Globus pallidus (tissue), 1 donor: ENCODE results near the gene CS.

Experiments used
- DNase-seq: peaks from one replicate; pipeline ENCODE4 v3.0.0-alpha.2; 2015; ENCODE audit warnings: low spot score

Gene CS

DNA sequence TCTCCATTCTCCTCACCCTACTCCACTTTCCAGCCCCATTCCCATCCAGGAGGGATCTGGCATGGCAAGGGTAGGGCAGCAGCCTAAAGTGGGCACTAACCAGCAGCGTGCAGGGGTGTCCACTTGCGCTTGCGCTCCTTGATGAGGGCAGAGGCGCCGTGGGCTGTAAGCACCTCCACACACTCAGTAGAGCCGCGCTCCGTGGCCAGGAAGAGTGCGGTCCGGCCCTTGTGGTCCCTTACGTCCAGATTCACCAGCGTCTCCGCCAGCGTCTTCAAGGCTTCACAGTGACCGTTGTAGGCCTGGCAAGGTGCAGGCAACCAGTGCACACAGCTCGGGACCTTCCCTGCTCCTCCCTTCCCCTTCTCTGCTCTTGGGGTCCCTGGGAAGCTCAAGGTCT is 52.2 kb downstream of the CS start:
- no peak for DNase-seq

DNA sequence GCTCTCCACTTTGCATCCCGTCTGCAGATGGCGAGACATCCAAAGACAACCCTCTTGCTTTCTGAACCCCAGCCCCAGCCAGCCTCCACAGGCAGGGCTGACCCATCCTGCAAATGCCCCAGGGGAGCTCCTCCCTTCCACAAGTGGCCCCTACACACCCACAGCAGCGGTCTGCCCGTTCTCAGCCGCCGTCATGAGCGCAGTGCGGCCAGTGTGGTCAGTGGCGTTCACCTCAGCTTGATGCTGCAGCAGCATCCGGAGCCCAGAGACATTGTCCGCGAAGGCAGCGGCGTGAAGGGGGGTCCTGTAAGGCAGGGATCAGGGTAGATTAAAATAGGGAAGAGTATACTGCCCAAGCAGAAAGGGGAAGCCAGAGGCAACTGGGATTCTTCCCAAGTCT is 55.6 kb downstream of the CS start:
- no peak for DNase-seq

DNA sequence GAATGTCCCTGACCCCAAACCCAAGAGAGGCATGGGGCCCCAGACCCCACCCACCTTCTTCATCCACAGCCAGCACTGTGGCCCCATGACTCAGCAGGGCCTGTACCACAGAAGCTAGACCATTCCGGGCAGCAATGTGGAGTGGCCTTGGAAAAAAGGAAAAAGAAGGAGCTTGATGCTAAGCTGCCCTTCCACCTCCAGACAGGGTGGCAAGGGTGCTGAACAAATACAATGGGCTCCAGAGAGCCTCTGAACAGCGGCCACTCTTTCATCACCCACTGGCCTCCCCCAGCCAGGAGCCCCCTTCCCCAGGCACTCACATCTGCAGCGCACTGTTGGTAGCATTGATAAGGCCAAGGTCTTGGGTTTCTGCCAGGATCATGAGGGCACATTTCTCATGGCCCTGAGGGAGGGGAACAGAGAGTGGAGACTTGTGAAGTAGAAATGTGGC is 56.4 kb downstream of the CS start:
- DNase-seq, result no peak

DNA sequence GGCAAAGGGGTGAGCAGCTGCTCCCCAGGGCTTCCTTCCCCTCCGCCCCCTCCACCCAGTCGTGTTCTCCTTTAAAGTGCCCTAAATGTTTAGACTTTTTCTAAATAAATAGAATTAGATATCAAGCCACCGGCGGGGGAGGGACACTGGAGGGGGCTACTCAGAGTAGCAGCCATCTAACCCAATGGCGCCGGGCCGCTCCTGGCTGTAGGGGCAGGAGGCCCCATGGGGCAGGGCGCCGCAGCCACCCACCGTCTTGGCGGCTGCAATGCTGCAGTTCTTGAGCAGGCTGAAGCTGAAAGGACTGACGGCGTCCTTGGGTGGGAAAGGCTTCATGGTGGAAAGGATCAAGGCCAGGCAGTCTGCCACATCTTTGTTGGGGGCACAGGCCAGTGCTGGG is 57.1 kb downstream of the CS start:
- no peak for DNase-seq

DNA sequence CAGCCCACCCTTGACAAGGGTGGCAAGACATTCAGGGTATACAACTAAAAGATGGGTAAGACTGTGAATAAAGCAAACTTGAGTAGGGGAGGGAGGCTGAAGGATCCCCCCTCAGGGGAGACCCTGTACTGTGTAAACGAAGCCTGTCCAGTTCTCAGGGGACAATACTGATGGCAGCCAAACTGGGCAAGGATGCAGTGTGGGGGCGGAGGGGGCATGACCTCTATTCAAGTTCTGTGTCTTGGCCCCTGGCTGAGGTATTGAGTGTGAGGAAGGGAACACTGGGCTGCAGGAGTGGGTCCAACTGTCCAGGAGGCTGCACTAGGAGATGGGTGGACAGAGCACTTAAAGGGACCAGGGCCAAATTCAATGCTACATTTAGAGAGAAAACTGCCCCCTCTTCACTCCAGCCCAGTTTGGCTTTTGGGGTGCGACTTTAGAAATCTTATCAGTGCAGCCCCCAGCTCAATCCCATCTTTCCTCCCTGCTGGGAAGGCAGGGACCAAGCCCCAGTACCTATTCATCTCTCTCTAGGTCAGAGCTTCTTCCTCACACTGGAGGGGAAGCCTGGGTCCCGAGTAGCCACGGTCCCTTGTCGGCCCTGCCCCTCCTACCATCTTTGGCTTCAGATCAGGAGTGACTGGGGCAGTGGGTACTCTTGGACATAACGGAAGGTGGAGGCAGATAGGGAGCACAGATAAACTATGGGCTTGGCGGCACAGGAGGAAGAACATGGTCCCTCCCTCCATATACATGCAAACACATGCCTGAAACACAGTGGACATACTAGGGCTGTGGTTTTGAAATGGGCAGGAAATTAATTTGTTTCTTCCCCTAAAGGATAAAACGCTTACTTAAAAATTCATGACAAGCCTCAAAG is 58.5 kb downstream of the CS start:
- DNase-seq, result no peak

DNA sequence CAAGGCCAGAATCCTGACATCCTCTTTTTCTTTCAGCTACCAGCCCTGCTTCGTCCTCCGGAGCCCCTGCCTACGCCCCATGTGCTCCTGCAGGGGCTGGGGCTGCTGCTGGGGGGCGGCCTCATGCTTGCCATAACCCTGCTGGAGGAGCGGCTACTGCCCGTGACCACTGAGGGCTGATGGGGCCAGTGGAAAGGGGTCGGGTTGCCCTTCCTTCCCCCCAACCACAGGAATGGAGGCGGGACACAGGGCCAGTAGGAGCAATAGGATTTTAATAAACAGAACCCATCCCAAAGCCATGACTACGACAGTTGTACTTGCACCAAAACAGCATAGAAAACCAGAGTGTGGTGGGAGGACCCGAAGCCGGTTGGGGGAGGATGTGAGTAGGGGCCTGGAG is 62.6 kb downstream of the CS start:
- no peak for DNase-seq

DNA sequence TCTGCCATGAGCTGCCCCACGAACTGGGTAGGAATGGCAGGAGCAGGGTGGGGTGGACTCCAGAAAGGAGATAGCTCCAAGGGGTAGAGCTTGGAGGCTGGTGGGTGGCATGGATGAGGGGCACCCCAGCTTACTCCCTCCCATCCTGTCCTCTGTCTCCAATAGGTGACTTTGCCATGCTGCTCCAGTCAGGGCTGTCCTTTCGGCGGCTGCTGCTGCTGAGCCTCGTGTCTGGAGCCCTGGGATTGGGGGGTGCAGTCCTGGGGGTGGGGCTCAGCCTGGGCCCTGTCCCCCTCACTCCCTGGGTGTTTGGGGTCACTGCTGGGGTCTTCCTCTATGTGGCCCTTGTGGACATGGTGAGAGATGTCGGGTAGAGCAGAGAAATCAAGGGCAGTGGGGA is 63.1 kb downstream of the CS start:
- no peak for DNase-seq

DNA sequence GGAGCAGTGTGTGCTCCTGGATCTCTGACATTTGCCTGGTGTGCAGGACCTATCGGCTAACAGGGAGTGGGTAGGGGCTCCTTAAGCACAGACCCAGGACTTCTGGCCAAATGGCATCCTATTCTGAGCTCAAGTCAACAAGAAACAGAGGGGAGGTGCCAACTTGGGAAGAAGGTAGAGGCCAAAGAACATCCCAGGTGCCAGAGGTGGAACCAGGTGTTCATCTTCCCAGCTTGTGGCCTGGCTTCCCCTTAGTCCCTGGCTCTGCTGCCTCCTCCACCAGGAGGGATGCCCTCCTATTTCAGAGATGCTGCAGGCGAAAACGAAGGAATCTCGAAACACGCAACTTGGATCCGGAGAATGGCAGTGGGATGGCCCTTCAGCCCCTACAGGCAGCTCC is 64.0 kb downstream of the CS start:
- no peak for DNase-seq

DNA sequence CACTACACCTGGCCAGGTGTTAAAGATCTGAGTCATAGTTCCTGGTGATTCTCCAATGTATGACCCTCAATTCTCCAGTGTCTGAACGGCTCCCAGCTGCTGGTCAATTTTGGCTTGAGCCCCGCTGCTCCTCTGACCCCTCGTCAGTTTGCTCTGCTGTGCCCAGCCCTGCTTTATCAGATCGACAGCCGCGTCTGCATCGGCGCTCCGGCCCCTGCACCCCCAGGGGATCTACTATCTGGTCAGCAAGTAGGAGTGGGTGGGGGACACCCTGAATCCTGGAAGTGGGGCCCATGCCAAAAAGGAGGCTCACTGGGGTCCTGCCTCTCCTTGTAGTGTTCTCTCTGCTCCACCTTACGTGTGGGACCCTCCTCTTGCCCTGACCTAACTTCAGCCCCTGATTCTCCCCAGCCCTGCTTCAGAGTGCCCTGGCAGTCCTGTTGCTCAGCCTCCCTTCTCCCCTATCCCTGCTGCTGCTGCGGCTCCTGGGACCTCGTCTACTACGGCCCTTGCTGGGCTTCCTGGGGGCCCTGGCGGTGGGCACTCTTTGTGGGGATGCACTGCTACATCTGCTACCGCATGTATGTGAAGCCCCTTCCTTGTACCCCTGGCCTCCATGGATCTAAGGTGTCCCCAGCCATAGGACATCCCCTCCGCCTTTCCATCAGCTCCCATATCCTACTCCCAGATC is 65.2 kb downstream of the CS start:
- DNase-seq, result no peak

DNA sequence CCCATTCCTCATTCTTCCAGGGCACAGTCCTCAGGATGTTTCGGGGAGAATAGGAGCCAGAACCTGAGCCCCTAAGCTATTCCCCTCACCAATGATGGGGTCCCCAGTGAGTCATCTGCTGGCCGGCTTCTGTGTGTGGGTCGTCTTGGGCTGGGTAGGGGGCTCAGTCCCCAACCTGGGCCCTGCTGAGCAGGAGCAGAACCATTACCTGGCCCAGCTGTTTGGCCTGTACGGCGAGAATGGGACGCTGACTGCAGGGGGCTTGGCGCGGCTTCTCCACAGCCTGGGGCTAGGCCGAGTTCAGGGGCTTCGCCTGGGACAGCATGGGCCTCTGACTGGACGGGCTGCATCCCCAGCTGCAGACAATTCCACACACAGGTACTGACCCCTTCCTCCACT is 68.9 kb downstream of the CS start:
- DNase-seq, result no peak

DNA sequence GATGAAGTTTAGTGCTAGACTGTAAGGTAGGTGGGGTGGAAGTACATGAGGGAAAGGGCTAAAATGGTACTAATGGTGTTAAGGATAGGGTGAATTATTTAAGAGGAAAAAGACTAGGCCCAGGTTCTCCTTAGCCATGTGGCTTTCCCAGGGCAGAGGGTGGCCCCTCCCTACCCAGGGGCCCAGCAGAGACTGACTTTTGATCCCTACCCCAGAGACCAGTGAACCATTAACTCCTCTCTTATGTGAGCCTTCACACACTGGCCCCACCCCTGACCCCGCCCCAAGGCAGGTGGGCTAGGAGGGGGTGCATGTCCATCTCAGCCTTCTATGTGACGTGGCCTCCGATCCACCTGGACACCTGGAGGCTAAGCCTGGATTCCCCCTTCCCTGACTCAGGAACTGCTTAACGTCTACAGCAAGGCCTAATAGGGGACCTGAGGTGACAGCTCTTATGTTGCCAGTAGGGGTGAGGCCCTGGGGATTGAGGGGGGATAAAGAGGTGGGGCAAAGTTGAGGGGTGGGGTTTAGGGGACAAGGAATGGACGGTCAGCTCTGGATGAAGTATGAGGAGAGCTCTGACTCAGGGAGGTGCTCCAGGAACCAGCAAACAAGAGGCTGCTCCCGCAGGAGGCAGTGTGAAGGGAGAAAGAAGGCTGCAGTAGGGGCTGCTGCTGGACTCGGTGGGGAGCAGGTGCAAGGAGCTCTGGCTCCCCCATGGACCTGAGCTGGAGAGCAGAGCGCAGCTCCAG is 69.5 kb downstream of the CS start:
- no peak for DNase-seq

DNA sequence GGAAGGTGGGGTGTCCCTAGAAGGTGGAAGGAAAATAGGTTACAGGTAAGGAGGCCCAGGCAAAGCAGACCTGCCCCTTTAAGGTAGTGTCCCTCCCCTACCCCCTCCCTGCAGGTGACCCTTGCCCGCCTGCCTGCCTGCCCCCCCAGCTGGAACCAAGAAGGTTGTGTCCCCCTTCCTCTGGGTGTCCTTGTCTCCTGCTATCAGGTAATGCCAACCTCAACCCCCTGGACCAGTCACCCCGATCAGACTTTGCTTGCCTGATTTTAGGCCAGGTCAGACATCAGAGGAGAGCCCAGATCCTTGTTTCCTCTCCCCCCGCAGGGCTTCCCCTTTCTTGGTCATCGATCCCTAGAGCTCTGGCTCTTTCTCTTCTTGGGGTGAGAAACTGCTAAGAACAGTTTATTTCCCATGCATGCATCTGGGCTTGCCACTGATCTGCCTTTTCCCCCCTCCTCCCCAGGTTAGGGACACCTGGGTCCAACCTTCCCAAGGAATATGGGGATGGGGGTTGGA is 70.2 kb downstream of the CS start, which contains the start of gene SLC39A5:
SLC39A5 (plus strand) TSS at position 136 of the 516 bp plus-strand sequence. CDS start 1,224 bp downstream, outside the sequence.
- DNase-seq, result no peak

DNA sequence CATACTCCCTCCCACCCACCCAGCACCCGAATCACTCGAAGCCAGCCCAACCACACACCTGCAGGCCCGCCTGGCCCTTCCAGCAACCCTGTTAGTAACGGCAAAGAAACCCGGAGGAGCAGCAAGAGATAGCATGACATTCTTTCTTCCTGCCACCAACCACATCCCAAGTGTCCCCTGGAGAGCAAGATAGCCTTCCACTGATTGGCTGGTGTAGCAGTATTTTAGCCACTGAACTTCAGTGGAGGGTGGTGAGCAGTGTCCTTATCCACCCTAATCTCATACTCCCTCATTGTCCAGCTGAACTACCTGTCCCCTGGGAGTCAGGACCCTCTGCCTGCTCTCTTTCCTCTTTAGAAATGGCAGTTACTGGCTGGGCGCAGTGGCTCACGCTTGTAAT is 71.0 kb downstream of the CS start:
- DNase-seq, result no peak

DNA sequence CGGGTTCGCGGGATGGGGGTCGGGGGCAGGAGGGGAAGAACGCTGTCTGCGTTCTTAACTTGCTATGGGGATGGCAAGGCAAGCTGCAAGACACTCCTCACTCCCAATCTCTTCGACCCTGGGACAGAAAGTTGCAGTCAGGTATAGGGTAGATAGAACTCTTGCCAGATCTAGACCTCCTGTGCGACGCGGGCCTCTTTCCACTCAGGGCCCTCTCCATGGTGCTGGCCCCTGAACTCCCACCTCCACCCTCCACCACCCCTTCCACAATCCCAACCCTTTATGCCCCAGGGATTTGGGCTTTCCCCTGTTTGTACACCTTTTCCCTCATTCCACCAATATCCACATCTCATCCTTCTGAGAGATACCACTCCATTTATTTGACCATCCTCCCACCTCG is 75.2 kb downstream of the CS start:
- DNase-seq, result no peak

DNA sequence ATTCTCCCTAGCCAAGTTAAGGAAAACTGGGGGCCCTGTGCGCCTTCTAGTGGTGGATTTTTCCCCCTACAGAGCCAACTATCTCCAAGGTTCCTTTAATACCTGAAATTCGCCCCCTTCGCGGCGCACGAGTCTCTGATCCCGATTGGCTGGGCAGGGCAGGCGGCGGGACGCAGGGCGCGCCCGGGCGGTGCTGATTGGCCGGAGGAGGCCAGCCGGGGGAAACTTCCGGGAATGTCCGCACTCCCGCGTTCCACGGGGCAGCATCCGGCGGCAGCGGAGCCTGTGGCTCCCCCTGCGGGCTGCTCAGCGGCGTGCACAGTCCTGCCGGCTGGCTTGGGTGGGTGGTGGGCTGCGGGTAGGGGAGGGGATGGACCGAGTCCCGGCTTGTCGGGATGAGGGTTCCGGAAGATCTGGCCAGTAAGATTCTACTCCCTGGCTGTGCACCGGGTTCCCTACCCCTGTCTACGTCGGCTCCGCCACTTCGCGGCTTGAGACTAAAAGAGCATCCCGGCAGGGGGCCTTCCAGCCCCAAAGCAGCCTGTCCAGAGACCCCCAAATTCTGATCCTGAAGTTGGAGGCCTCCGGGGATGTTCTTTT is 75.9 kb downstream of the CS start, which contains the start of gene NABP2:
NABP2 (plus strand) TSS at position 241 of the 600 bp plus-strand sequence. CDS start 515 bp downstream, outside the sequence.
- DNase-seq, result peak; percentile 96

DNA sequence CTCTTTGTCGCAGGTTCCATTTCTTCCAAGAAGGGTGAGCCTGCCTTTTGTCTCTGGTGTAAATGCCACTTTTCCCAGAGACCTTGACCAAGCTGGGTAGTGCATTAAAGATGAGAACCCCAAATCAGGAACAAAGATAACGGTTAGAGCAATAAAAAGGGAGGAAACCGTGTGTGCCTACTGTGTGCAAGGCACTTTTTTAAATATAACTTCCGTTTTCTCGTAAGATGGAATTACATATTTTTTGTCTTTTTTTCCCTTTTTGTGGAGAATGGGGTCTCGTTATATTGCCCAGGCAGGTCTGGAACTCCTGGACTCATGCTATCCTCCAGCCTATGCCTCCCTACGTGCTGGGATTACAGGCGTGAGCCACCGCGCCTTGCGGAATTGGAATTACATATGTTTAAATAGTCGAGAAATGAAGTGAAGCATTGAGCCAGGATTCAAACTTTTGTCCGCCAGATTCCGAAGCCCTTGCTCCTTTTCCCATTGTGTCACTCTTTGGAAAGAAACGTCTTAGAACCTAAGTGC is 76.5 kb downstream of the CS start:
- no peak for DNase-seq

DNA sequence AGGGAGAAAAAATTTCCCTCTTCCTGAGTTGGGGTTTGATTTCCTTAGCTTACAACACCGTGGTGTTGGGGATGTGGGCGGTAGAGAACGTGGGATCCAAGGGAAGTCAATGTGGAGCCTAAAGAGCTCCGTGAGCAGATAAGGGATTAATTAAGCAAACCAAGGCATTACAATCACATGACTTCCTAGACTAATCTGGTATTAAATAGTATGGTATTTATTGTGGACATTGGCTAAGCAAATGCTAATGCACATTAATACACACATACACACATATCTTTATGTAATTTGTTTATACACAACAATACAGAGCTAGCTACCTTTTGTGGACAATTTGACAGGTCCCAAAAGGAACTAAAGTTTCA is 77.6 kb downstream of the CS start:
- no peak for DNase-seq

DNA sequence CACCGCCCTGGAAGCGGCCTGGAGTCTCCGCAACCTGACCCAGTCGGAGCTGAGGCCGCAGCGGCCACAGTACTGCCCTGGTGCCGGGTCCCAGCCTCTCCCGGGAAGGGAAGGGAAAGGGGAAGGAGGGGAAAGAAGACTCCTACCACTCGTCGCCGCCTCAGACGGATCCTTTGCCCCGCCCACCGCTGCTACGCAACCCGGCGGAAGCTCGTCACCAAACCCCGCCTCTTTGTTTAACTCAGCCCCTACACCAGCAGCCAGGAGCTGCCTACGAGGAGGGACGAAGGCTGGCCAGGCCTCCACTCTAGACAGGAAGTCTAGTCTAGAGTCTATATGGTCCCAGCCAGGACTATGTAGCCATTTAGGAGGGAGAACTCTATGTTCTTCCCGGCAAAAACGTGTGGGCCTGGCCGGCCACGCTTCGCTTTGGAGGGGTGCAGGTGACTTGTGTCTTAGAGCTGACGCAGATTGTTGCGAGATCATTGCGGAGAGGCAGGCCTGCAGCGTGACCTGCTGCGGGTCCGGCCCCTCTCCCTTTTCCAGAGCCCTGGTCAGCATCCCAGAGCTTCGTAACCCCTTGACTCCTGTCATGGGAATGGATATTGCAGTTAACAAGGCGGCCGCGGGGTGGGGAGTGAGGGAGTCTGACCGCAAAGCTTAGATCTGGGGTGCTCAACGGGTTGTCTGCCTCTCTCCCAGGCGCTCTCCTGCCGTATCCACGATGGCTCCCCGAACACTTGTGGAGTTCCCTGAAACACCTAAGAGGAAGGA is 78.2 kb downstream of the CS start, which contains the start of gene RNF41:
RNF41 (minus strand) TSS at position 166 of the 774 bp plus-strand sequence. CDS start 7,875 bp downstream, outside the sequence.
- peak; percentile 97 for DNase-seq
